NCI-H2196 treated with DMSO at 0.1 percent for 48 hours (cell line): ENCODE results near the gene MRPL19.

ENCODE experiments used
- DNase-seq: peaks from one replicate; lab custom pipeline; 2025; ENCODE audit not compliant: unreplicated experiment; lab: John Stamatoyannopoulos, UW

Gene MRPL19

DNA sequence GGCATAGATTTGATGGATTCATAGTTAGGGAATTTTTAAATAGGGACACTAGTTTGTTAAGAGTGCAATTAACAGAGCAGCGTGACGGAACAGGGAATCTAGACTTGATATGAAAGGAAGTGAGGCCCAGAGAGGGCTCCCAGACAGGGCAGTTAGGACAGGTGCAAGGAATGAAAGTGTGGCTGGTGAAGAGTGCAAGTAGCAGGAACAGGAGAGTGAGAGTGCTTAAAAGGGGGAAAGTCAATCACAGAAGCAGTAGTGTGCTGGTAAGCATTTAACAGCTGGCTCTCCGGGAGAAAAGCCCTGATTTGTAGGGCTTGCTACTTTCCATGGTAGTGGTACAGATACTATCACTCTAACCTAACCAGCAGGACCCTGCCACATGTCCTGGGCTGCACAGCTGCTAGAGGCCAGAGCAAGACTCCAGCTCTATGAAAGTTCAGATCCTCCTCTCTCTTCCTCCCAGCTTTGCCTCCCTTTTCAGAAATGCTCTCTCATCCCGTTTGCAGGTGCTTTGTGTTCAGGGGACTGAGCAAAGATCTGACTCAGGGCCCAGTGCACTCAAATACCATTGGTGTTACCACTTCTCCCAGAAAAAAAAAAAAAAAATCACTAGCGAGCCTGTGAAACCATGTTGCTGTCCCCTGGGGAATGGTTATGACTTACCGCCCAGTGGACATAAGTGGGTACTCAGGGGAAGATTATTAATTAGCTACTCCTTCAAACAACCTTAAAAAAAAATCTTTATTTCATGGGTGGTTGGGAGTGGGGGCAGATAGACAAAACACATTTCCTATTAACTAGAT, 82.2 kb downstream of the MRPL19 start:
- no peak for DNase-seq

DNA sequence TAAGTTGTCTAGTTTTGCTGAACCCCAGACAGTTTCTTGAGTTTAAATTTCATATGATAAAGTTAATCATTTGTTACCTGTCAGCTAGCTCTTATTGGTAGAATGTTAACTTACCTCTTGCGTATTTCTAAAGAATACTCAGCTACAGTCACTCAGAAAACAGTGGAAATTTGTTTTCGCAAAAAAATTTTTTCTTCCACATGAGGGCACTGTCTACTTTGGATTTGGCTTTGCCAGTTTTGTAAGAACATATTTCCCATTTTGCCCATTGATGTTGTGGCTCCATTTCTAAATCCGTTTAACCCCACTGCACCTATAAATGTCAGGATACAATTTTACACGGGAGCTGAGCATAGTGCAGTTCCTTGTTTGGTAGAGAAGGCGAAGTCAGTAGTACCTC, 83.3 kb downstream of the MRPL19 start:
- no peak for DNase-seq

DNA sequence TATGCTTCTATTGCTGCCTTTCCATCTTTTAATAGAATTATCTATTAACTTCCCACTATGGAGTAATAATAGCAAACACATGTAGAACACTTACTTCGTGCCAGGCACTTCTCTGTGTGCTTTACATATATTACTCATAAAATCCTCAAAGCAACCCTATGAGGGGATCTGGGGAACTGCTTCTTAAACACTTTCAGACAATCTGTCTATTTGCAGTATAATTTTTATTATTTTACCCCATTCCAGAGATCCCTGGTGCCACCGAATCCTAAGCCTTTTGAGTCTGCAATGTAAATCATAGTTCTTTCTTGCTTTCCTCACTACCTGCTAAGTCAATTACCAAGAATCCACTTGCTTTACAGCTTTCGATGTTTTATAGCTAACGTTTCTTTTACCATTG, 89.7 kb downstream of the MRPL19 start:
- no peak for DNase-seq

DNA sequence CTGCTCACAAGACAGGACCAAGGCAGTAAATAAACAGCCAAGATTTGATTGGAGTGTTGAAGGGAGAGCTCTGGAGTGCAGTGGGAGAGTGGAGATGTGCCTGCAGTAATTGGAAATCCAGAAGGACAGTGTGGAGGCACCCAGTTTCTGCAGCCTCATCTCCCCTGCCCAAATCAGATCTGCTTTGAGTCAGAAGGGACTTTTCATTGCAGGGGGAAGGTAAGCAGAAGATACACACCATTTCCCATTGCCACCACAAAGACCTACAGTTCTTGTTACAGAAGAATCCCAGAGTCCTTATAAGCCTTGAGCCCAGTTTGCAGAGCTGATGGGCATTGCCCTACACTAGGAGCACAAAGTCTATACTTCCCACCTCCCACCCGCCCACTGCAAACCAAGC, 91.4 kb downstream of the MRPL19 start:
- no peak for DNase-seq
